C4-2B (cell line): ENCODE results near the gene IRX4.

Source experiments
- H3K27ac ChIP-seq: fragments of 450-650 bp; 2 replicates; pipeline ENCODE4 v1.5.1; 2017
- CTCF ChIP-seq: fragments of 450-650 bp; conservative IDR thresholded peaks from 2 replicates; pipeline ENCODE4 v1.5.1; 2017; ENCODE audit warnings: mild to moderate bottlenecking
- ZFX ChIP-seq: fragments of 450-650 bp; IDR thresholded peaks from 2 replicates; pipeline ENCODE4 v1.6.1; 2017

The IRX4 gene

GRCh38 chr5:1912951-1913565 lies 30.3 kb upstream of the IRX4 start:
- TF ChIP-seq ZFX (no peak), CTCF (no peak)
- H3K27ac ChIP-seq: no peak overlapping the region

GRCh38 chr5:1911773-1912235 lies 29.1 kb upstream of the IRX4 start:
- H3K27ac ChIP-seq: no peak overlapping the region
- TF ChIP-seq CTCF: no peak
- TF ChIP-seq ZFX: no peak

GRCh38 chr5:1910861-1911772 lies 28.4 kb upstream of the IRX4 start:
- no peak overlapping the region for H3K27ac ChIP-seq
- TF ChIP-seq ZFX (no peak), CTCF (no peak)

GRCh38 chr5:1910081-1910760 lies 27.5 kb upstream of the IRX4 start:
- no peak for TF ChIP-seq CTCF
- TF ChIP-seq ZFX: no peak
- H3K27ac ChIP-seq: no peak overlapping the region

- no peak overlapping the region for H3K27ac ChIP-seq
- TF ChIP-seq ZFX (no peak), CTCF (no peak)
Observed at GRCh38 chr5:1909346-1909985, 26.7 kb upstream of the IRX4 start.

GRCh38 chr5:1908931-1909330 lies 26.2 kb upstream of the IRX4 start:
- TF ChIP-seq ZFX (no peak), CTCF (no peak)

More at GRCh38 chr5:1908931-1909330, 26.2 kb upstream of the IRX4 start:
- no peak overlapping the region for H3K27ac ChIP-seq
